AG04449 (cell line): Measurements from ENCODE around the gene CKM.
"Not testable (repeated sequence)": the region's sequence is repeated elsewhere in the genome, so short reads cannot be mapped to it uniquely, and the experiment has no call there.

Source experiments
- CTCF ChIA-PET: fragments of 350-600 bp; formaldehyde crosslinking; extraction: SDS; loops from one replicate; lab custom pipeline; 2021; ENCODE audit warnings: antibody characterized with exemption; lab: Yijun Ruan, JAX
- POLR2A ChIA-PET: fragments of 400-600, 350-600 bp; formaldehyde crosslinking; extraction: SDS; loops from one replicate; lab custom pipeline; 2020; ENCODE audit warnings: antibody characterized with exemption, inconsistent platforms; lab: Yijun Ruan, JAX
- DNase-seq: peaks from one replicate; pipeline ENCODE4 v3.0.0-alpha.2; 2010; ENCODE audit warnings: low read depth, low spot score
- H3K4me3 ChIP-seq: 2 replicates; pipeline ENCODE4 v1.5.1; 2011; ENCODE audit warnings: low read depth, mild to moderate bottlenecking, control low read depth, low read length
- TF ChIP-seq, protein P1 (sequence below): IDR thresholded peaks from one replicate; pipeline ENCODE4 v1.5.1; 2011; ENCODE audit warnings: mild to moderate bottlenecking, moderate library complexity, low read length, control low read depth, inconsistent platforms; ENCODE audit not compliant: insufficient read depth; ENCODE audit errors: missing control alignments

Gene CKM

DNA sequence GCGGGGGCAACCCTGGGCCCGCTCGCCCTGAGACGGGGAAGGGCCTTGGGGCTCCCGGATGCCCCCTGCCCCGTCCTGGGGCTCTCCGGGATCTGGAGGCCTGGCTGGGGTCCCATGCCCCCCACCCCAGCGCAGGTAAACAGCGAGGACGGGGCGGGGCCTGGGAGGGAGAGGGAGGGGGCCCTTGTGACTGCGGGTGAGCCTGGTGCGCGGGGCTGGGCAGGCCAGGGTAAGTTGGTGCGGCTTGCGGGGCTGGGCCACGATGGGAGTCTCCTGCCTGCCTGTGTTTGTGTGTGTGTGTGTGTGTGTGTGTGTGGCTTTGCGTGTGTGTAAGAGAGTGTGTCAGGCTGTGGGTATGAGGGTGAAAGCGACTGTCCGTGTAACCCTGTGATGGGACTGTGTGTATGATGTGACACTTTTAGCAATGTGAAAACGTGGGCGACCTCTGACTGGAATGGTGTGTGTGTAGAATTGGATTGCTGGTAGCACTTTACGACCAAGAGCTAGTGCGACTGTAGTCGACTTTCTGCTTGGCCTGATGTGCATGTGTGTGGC is 18.3 kb upstream of the CKM start:
- H3K4me3 ChIP-seq: no peak overlapping the region
- POLR2A ChIA-PET: no interaction called here
- no peak for DNase-seq
- TF ChIP-seq, protein P1, sequence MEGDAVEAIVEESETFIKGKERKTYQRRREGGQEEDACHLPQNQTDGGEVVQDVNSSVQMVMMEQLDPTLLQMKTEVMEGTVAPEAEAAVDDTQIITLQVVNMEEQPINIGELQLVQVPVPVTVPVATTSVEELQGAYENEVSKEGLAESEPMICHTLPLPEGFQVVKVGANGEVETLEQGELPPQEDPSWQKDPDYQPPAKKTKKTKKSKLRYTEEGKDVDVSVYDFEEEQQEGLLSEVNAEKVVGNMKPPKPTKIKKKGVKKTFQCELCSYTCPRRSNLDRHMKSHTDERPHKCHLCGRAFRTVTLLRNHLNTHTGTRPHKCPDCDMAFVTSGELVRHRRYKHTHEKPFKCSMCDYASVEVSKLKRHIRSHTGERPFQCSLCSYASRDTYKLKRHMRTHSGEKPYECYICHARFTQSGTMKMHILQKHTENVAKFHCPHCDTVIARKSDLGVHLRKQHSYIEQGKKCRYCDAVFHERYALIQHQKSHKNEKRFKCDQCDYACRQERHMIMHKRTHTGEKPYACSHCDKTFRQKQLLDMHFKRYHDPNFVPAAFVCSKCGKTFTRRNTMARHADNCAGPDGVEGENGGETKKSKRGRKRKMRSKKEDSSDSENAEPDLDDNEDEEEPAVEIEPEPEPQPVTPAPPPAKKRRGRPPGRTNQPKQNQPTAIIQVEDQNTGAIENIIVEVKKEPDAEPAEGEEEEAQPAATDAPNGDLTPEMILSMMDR: no peak
- CTCF ChIA-PET: no interaction called here

DNA sequence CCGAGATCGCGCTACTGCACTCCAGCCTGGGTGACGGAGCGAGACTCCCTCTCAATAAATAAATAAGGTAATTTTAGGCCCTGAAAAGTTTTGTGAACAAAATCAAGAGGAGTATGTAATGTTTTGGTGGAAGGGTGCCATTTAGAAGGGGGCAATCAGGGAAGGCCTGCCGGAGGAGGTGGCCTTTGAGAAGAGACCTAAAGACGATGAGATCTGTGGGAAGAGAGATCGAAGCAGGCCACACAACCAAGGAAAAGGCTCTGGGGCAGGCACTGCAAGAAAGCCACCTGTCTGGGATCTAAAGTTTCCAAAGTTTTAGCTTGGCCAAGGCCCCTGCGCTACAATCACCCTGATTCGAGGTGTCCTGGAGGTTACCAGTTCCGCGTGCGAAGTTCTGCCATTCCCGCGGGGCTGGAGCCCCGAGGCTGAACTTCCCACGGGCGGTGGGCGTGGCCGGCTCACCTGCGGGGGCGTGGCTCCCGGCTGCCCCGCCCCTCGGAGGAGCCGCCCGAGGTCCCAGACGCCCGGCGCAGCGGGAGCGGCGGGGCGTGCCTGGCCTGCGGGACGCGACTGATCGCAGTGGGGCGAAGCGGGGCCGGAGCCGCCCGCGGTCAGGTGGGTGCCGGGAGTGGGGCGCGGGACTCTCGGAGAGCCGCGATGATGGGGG is 17.7 kb upstream of the CKM start, which contains the start of gene KLC3:
TSS of gene KLC3 (plus strand) at position 519 of the 667 bp plus-strand sequence. CDS start 4,792 bp downstream, outside the sequence.
- ChIA-PET CTCF (interaction anchor here (0.6 to 3.7 kb wide), 7 partner anchors 9 to 351 kb away, joined by 3 to 57 read pairs (median 6); partner anchors contain the start of gene CKM), POLR2A (no interaction called here)
- TF ChIP-seq, protein P1: no peak
- no peak for DNase-seq
- no peak within 1 kb of the TSS for H3K4me3 ChIP-seq

DNA sequence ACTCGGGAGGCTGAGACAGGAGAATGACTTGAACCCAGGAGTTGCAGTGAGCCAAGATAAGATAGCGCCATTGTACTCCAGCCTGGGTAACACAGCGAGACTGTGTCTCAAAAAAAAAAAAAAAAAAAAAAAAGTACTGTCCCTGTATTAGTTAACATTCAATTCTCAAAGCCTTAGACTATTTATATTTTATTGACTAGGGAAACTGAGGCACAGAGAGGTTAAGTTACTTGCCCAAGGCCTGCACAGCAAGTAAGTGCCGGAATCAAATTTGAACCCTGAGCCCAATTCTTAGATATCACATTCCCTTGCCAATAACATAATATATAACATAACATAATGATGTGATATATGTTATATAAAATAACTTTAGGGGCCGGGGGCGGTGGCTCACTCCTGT is 17.0 kb upstream of the CKM start:
- H3K4me3 ChIP-seq: no peak overlapping the region
- POLR2A ChIA-PET: no interaction called here
- CTCF ChIA-PET: interaction anchor here (0.6 to 3.7 kb wide), 26 partner anchors 10 to 436 kb away, joined by 3 to 57 read pairs (median 4); partner anchors contain the start of genes APOE, CKM and CLASRP
- no peak for DNase-seq
- TF ChIP-seq, protein P1: no peak

DNA sequence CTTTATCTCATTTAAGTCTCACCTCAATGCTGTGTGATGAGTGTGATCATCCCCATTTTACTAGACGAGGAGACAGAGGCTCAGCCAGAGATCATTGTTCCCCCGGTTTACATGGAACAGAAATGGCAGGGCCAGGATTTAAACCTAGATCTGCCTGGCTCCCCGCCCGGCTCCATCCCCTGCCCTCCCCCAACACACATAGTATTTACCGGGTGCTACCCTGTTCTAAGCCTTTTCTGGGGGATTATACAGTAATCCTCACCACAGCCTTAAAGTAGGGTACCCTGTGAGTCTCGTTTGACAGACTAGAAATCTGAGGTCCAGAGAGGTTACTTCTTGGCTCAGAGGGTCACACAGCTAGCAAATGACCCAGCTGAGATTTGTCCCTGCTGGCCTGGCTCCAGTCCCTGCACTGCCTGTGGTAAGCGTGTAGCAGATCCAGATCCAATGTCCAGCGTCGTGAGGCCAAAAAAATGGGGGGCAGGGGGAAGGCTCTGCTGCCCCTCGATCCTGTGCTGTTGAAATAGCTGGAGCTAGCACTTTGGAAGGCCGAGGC is 14.1 kb upstream of the CKM start:
- POLR2A ChIA-PET: no interaction called here
- H3K4me3 ChIP-seq: no peak overlapping the region
- TF ChIP-seq, protein P1: no peak
- CTCF ChIA-PET: interaction anchor here (0.9 to 3.7 kb wide), 12 partner anchors 8 to 433 kb away, joined by 3 to 57 read pairs (median 4); partner anchors contain the start of genes APOE, BLOC1S3, CKM and TRAPPC6A
- DNase-seq: no peak

DNA sequence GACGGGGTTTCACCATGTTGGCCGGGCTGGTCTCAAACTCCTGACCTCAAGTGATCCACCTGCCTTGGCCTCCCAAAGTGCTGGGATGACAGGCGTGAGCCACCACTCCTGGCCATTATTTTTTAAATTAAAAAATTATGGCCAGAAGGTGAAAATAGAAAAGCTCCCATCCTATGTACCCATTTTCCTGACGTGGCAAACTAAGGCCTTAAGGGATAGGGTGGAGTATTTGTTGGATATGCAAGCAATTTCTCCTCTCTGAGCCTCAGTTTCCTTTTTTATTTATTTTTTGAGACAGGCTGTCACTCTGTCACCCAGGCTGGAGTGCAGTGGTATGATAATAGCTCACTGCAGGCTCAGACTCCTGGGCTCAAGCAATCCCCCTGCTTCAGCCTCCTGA is 12.2 kb upstream of the CKM start:
- POLR2A ChIA-PET, DNase-seq, H3K4me3 ChIP-seq, CTCF ChIA-PET: not testable (repeated sequence)

DNA sequence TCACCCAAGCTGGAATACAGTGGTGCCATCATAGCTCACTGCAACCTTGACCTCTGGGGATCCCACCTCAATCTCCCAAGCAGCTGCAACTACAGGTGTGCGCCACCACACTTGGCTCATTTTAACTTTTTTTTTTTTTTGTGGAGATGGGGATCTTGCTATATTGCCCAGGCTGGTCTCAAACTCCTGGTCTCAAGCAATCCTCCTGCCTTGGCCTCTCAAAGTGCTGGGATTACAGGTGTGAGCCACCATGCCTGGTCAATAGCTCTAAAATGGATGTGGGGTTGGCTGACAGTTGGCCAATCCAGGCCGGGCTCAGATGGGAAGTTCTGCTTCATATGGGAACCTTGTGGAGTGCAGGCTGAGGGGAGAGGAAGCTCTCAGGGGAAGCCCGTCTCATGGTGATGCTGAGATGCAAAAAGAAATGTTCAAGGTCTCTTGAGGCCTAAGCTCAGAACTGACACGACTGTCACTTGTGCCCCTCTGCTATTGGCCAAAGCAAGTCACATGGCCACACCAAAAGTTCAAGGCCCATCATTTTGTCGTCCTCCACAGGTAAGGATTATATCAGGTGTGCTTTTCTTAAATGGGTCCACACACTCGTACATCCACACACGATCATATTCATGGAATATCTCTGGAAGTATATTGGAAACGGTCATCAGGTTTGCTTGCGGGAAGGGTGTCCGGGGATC is 11.1 kb upstream of the CKM start:
- CTCF ChIA-PET: interaction anchor here (0.6 to 1.6 kb wide), 3 partner anchors 8 to 345 kb away, joined by 3 to 4 read pairs (median 3); no protein-coding TSS in a partner anchor
- POLR2A ChIA-PET: no interaction called here
- DNase-seq: no peak
- H3K4me3 ChIP-seq: no peak overlapping the region
- TF ChIP-seq, protein P1: no peak
